ENCODE results near the gene IFNK. TPM values are rescaled to one million over a fixed set of nuclear protein-coding genes. Genes with fewer than 3 reads are reported as not detected.

The IFNK gene
- total RNA-seq, 4 donors from 2014 or later: not detected

- DNase-seq (ENCODE audit: low spot score) (peak; percentile 32), ATAC-seq (ENCODE audit: low FRiP score) (peak; percentile 43)
- TF ChIP-seq CTCF (IDR thresholded peaks at IDR 0.05): no peak
Measured at GRCh38 chr9:27572566-27572917, 48.5 kb downstream of the IFNK start.

DNA sequence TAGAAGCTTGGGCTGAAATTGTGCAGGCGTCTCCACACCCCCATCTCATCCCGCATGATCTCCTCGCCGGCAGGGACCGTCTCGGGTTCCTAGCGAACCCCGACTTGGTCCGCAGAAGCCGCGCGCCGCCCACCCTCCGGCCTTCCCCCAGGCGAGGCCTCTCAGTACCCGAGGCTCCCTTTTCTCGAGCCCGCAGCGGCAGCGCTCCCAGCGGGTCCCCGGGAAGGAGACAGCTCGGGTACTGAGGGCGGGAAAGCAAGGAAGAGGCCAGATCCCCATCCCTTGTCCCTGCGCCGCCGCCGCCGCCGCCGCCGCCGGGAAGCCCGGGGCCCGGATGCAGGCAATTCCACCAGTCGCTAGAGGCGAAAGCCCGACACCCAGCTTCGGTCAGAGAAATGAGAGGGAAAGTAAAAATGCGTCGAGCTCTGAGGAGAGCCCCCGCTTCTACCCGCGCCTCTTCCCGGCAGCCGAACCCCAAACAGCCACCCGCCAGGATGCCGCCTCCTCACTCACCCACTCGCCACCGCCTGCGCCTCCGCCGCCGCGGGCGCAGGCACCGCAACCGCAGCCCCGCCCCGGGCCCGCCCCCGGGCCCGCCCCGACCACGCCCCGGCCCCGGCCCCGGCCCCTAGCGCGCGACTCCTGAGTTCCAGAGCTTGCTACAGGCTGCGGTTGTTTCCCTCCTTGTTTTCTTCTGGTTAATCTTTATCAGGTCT lies 49.0 kb downstream of the IFNK start, which contains the start of gene C9orf72:
Gene C9orf72, minus strand, starts transcription at position 564 of the 716 bp plus-strand sequence. CDS start 6,361 bp downstream, outside the sequence.
- DNase-seq (ENCODE audit: low spot score) (peak; percentile 52), ATAC-seq (ENCODE audit: low FRiP score) (peak; percentile 94)
- no peak for TF ChIP-seq CTCF (IDR thresholded peaks at IDR 0.05)

GRCh38 chr9:27573634-27574590 lies 49.8 kb downstream of the IFNK start:
- DNase-seq (ENCODE audit: low spot score) (peak; percentile 94), ATAC-seq (ENCODE audit: low FRiP score) (peak; percentile 94)
- TF ChIP-seq CTCF (IDR thresholded peaks at IDR 0.05): no peak

Other genes with a start within 250 kb of the IFNK start
- under 1 TPM in 1 of 4 donors, not detected in 3; 0.95 TPM for gene EQTN, start 227.1 kb upstream of the IFNK start, total RNA-seq
- gene MOB3B, start 5.5 kb downstream of the IFNK start, total RNA-seq: 10 to 100 TPM in 1 of 4 donors, 1 to 10 TPM in 3; 7.9 to 11.5 (median 9.4) TPM
- gene C9orf72, start 49.2 kb downstream of the IFNK start, total RNA-seq: 10 to 100 TPM; 28.6 to 48.6 (median 31.2) TPM

All from omental fat pad (tissue), 4 donors.